ENCODE measurements around the gene EME1. TPM values are rescaled to one million over a fixed set of nuclear protein-coding genes. Genes with fewer than 3 reads are reported as not detected.
A peak's percentile ranks its signal among the peaks of the same experiment; 100 is the strongest.

EME1 gene
- total and polyA plus RNA-seq, 2 of the 13 experiments (the other 11 are each of a cell fraction or from before 2014, with no cell fraction given) = 20.7 to 24.6 TPM

DNA sequence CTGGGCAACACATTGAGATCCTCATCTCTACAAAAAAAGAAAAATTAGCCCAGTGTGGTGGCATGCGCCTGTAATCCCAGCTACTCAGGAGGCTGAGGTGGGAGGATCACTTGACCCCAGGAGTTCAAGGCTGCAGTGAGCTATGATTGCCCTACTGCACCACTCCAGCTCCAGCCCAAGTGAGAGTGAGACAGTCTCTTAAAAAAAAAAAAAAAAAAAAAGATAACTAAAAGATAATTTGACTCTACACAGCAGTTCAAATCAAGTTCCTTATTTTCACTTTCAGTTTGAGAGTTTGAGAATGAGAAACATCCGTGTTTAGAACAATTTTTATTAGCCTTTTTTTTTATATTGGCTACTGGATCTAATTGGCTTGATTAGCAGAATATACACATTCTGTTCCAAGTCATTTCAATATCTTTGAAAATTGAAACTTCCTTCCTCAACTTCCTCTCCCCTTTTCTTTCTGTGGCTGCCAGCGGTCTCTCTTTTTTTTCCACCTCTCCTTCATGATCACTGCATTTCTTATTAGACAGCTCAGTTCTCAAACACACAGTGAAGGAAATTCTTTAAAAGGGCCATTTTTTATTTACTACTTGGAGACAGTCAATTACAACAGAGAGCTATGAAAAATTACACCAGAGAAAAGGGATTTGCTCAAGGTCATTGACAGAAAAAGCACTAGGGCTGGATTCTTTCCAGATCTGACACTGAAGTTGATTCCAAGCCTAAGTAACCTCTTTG, 48.5 kb downstream of the EME1 start (continued):
- TF ChIP-seq ZFP36 (IDR thresholded peaks at IDR 0.05; ENCODE audit: borderline replicate concordance, low read depth, low read length, partially characterized antibody) (no peak), ZNF724P (CRISPR knock-in tag; IDR thresholded peaks at IDR 0.05; ENCODE audit: borderline replicate concordance) (no peak), ZNF678 (CRISPR knock-in tag; IDR thresholded peaks at IDR 0.05) (no peak), LCORL (IDR thresholded peaks at IDR 0.05) (no peak), LCORL (CRISPR knock-in tag; IDR thresholded peaks at IDR 0.05) (no peak), ZNF740 (CRISPR knock-in tag; IDR thresholded peaks at IDR 0.05) (no peak), ZSCAN9 (CRISPR knock-in tag; IDR thresholded peaks at IDR 0.05; ENCODE audit: borderline replicate concordance) (no peak), ZSCAN22 (CRISPR knock-in tag; IDR thresholded peaks at IDR 0.05) (no peak), MIXL1 (CRISPR knock-in tag; IDR thresholded peaks at IDR 0.05) (no peak), GATAD1 (CRISPR knock-in tag; IDR thresholded peaks at IDR 0.05) (no peak), ZEB1 (IDR thresholded peaks at IDR 0.05; ENCODE audit: insufficient replicate concordance, low read depth) (no peak), ZNF280D (CRISPR knock-in tag; IDR thresholded peaks at IDR 0.05) (0 out of 2 replicates have a peak, but pooled peaks have one; percentile 44), ATF6 (CRISPR knock-in tag; conservative IDR thresholded peaks at IDR 0.05) (no peak), SOX6 (IDR thresholded peaks at IDR 0.05) (no peak), SOX6 (CRISPR knock-in tag; IDR thresholded peaks at IDR 0.05) (no peak), ZNF547 (CRISPR knock-in tag; IDR thresholded peaks at IDR 0.05) (no peak), SP4 (CRISPR knock-in tag; IDR thresholded peaks at IDR 0.05) (0 out of 2 replicates have a peak, but pooled peaks have one; percentile 17), ZNF674 (CRISPR knock-in tag; IDR thresholded peaks at IDR 0.05; ENCODE audit: low read depth) (no peak), MNT (IDR thresholded peaks at IDR 0.05) (no peak), FOSL1 (CRISPR knock-in tag; IDR thresholded peaks at IDR 0.05; ENCODE audit: borderline replicate concordance) (no peak), TRIM24 (CRISPR knock-in tag; IDR thresholded peaks at IDR 0.05) (no peak)
- TF ChIP-seq, protein P1, sequence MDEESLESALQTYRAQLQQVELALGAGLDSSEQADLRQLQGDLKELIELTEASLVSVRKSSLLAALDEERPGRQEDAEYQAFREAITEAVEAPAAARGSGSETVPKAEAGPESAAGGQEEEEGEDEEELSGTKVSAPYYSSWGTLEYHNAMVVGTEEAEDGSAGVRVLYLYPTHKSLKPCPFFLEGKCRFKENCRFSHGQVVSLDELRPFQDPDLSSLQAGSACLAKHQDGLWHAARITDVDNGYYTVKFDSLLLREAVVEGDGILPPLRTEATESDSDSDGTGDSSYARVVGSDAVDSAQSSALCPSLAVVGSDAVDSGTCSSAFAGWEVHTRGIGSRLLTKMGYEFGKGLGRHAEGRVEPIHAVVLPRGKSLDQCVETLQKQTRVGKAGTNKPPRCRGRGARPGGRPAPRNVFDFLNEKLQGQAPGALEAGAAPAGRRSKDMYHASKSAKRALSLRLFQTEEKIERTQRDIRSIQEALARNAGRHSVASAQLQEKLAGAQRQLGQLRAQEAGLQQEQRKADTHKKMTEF (CRISPR knock-in tag; IDR thresholded peaks at IDR 0.05) = no peak
